GM21717 (cell line): ENCODE data around the gene TRIM66.
A peak's percentile ranks its signal among the peaks of the same experiment; 100 is the strongest.
"Not testable (repeated sequence)": the region's sequence is repeated elsewhere in the genome, so short reads cannot be mapped to it uniquely, and the experiment has no call there.

Source experiments
- ATAC-seq: cut with Tn5 transposase; IDR thresholded peaks from one replicate; pipeline ENCODE4 v1.9.1; 2021; ENCODE audit warnings: mild to moderate bottlenecking, moderate library complexity; ENCODE audit not compliant: unreplicated experiment

The TRIM66 gene

GRCh38 chr11:8692417-8692816 is 10.0 kb upstream of the TRIM66 start:
- no peak for ATAC-seq

- no peak for ATAC-seq
Measured at GRCh38 chr11:8691601-8692000, 9.1 kb upstream of the TRIM66 start.

- ATAC-seq: no peak
Measured at GRCh38 chr11:8690374-8691342, 8.2 kb upstream of the TRIM66 start.

- ATAC-seq: no peak
Measured at GRCh38 chr11:8689726-8690255, 7.3 kb upstream of the TRIM66 start.

- ATAC-seq: peak; percentile 90
Measured at GRCh38 chr11:8688414-8689362, 6.2 kb upstream of the TRIM66 start.

- no peak for ATAC-seq
Measured at GRCh38 chr11:8686325-8686724, 3.9 kb upstream of the TRIM66 start.

GRCh38 chr11:8685820-8686219 is 3.4 kb upstream of the TRIM66 start:
- ATAC-seq: no peak

- ATAC-seq: no peak
Measured at GRCh38 chr11:8685306-8685705, 2.8 kb upstream of the TRIM66 start.

GRCh38 chr11:8684600-8685290 is 2.3 kb upstream of the TRIM66 start:
- no peak for ATAC-seq

GRCh38 chr11:8683115-8683807 is 796 bp upstream of the TRIM66 start:
- no peak for ATAC-seq

GRCh38 chr11:8681837-8682302 is 595 bp downstream of the TRIM66 start:
- ATAC-seq: peak; percentile 23

- ATAC-seq: no peak
Measured at GRCh38 chr11:8679006-8679405, 3.5 kb downstream of the TRIM66 start.

GRCh38 chr11:8676458-8676857 is 6.0 kb downstream of the TRIM66 start:
- ATAC-seq: no peak

- no peak for ATAC-seq
Measured at GRCh38 chr11:8674859-8675258, 7.6 kb downstream of the TRIM66 start.

- no peak for ATAC-seq
Measured at GRCh38 chr11:8672346-8672745, 10.1 kb downstream of the TRIM66 start.

GRCh38 chr11:8671651-8672062 is 10.8 kb downstream of the TRIM66 start:
- ATAC-seq: no peak

- no peak for ATAC-seq
Measured at GRCh38 chr11:8671193-8671612, 11.3 kb downstream of the TRIM66 start.

GRCh38 chr11:8670081-8670480 is 12.4 kb downstream of the TRIM66 start:
- ATAC-seq: not testable (repeated sequence)

GRCh38 chr11:8665222-8665621 is 17.2 kb downstream of the TRIM66 start:
- no peak for ATAC-seq
